Measurements from ENCODE around the gene TSPEAR.

DNA sequence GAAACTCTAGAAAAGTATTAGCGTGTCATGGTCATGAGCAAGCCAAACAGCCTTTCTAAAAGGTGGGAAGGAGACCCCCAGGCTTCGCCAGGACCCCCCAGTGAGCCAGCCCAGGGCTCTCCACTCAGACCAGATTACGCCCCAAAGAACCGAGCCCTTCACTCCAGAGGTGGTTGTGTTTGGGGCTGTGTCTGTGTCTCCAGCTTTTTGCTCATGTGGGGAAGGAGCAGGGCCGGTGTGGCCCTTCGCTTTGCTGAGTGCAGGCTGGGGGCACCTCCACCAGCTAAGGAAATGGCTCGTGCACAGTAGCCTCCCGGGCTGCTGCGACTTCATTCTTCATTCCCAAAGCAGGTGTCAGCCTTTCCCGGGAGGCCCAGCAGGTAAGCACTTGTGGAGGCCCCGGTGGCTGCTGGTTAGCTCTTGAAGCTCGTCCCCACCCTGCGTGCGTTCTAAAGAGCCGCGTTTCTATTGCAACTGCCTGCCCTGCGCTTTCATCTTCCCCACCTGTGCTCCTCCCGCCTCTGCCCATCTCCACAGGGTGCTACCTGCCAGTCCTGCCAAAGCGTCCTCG is 531 bp downstream of the TSPEAR start:
- TF ChIP-seq, protein P1, sequence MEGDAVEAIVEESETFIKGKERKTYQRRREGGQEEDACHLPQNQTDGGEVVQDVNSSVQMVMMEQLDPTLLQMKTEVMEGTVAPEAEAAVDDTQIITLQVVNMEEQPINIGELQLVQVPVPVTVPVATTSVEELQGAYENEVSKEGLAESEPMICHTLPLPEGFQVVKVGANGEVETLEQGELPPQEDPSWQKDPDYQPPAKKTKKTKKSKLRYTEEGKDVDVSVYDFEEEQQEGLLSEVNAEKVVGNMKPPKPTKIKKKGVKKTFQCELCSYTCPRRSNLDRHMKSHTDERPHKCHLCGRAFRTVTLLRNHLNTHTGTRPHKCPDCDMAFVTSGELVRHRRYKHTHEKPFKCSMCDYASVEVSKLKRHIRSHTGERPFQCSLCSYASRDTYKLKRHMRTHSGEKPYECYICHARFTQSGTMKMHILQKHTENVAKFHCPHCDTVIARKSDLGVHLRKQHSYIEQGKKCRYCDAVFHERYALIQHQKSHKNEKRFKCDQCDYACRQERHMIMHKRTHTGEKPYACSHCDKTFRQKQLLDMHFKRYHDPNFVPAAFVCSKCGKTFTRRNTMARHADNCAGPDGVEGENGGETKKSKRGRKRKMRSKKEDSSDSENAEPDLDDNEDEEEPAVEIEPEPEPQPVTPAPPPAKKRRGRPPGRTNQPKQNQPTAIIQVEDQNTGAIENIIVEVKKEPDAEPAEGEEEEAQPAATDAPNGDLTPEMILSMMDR (IDR thresholded peaks at IDR 0.05) = no peak
- no peak for TF ChIP-seq POLR2A (IDR thresholded peaks at IDR 0.05)

All from testis (tissue), 2 donors.